DOHH2 (cell line): ENCODE results near the gene DAO.
A peak's percentile ranks its signal among the peaks of the same experiment; 100 is the strongest.

Source experiments
- H3F3A ChIP-seq: fragments of 200-600 bp; sonication (generic), shearing (Covaris generic); 2 replicates; pipeline ENCODE4 v1.6.0; 2016; ENCODE audit warnings: antibody characterized with exemption, mild to moderate bottlenecking; ENCODE audit not compliant: control insufficient read depth, insufficient read depth
- H3K27ac ChIP-seq: fragments of 200-600 bp; sonication (generic); 2 replicates; pipeline ENCODE4 v1.5.1; 2014; ENCODE audit warnings: low read depth, mild to moderate bottlenecking, low read length, moderate library complexity
- H3K27me3 ChIP-seq: fragments of 200-600 bp; sonication (generic); 2 replicates; pipeline ENCODE4 v1.6.1; 2014; ENCODE audit warnings: mild to moderate bottlenecking, low read length, mixed read lengths; ENCODE audit not compliant: control insufficient read depth
- H3K36me3 ChIP-seq: fragments of 200-600 bp; sonication (generic); 2 replicates; pipeline ENCODE4 v1.6.1; 2014; ENCODE audit warnings: mild to moderate bottlenecking, low read length, moderate library complexity, mixed read lengths; ENCODE audit not compliant: control insufficient read depth
- H3K4me1 ChIP-seq: fragments of 200-600 bp; sonication (generic); 2 replicates; pipeline ENCODE4 v1.6.1; 2014; ENCODE audit warnings: mild to moderate bottlenecking, low read length, mixed read lengths; ENCODE audit not compliant: control insufficient read depth
- H3K4me2 ChIP-seq: fragments of 200-600 bp; sonication (generic); 2 replicates; pipeline ENCODE4 v1.6.0; 2014; ENCODE audit warnings: mild to moderate bottlenecking, low read length, moderate library complexity
- H3K4me3 ChIP-seq: fragments of 200-600 bp; sonication (generic); 2 replicates; pipeline ENCODE4 v1.5.1; 2014; ENCODE audit warnings: mild to moderate bottlenecking, low read length, mixed read lengths
- H3K79me2 ChIP-seq: fragments of 200-600 bp; sonication (generic); 2 replicates; pipeline ENCODE4 v1.6.1; 2014; ENCODE audit warnings: mild to moderate bottlenecking, low read length, mixed read lengths; ENCODE audit not compliant: control insufficient read depth
- H3K9me2 ChIP-seq: fragments of 200-600 bp; sonication (generic); replicated peaks from 2 replicates; pipeline ENCODE4 v1.6.1; 2014; ENCODE audit warnings: mild to moderate bottlenecking, low read length, mixed read lengths; ENCODE audit not compliant: control insufficient read depth
- H3K9me3 ChIP-seq: fragments of 200-600 bp; sonication (generic); 2 replicates; pipeline ENCODE4 v1.6.1; 2014; ENCODE audit warnings: antibody characterized with exemption, low read length, mixed read lengths; ENCODE audit not compliant: control insufficient read depth, insufficient read depth
- H4K20me1 ChIP-seq: fragments of 200-600 bp; sonication (generic); 2 replicates; pipeline ENCODE4 v1.6.0; 2014; ENCODE audit warnings: low read depth, mild to moderate bottlenecking, antibody characterized with exemption, low read length, moderate library complexity; ENCODE audit not compliant: control insufficient read depth, insufficient read depth
- CTCF ChIP-seq: fragments of 200-600 bp; sonication (generic); IDR thresholded peaks from one replicate; pipeline ENCODE4 v1.5.1; 2014; ENCODE audit warnings: antibody characterized with exemption, mild to moderate bottlenecking, low read depth, low read length; ENCODE audit not compliant: poor library complexity, severe bottlenecking
- EZH2phosphoT487 ChIP-seq: fragments of 200-600 bp; sonication (generic); IDR thresholded peaks from 2 replicates; pipeline ENCODE4 v1.6.1; 2017; ENCODE audit warnings: borderline replicate concordance, mild to moderate bottlenecking, antibody characterized with exemption, low read length, moderate library complexity, mixed read lengths

DAO gene

DNA sequence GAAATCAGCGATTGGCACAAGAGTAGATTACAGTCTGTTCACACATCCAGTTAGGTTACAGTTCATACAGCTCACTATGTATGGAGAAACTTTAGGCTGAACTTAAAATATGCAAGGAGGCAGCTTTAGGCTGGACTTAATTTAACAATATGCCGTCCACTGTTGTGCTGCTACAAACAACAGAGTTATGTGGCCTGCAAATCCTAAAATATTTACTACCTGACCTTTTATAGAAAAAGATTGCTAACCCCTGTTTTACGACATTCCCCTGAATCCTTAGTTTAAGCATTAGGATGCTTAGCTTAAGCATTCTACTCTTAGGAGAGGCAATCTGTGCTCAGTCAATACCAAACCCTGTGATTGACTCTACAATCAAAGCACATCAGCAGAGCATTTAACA, 50.9 kb downstream of the DAO start:
- Histone ChIP-seq H3K4me1 (peaks cover 34% of the 10 kb centered on the region), H3K9me3 (no peaks in the 10 kb centered on the region), H3K4me2 (peak overlapping the region; percentile 37), H3K9me2 (no peaks in the 10 kb centered on the region), H3K27ac (no peak overlapping the region), H3K79me2 (no peaks in the 10 kb centered on the region), H3K27me3 (no peaks in the 10 kb centered on the region), H3K4me3 (no peak overlapping the region), H3K36me3 (no peaks in the 10 kb centered on the region), H4K20me1 (no peaks in the 10 kb centered on the region), H3F3A (no peaks in the 10 kb centered on the region)
- no peak for TF ChIP-seq CTCF
- no peak for TF ChIP-seq EZH2phosphoT487

DNA sequence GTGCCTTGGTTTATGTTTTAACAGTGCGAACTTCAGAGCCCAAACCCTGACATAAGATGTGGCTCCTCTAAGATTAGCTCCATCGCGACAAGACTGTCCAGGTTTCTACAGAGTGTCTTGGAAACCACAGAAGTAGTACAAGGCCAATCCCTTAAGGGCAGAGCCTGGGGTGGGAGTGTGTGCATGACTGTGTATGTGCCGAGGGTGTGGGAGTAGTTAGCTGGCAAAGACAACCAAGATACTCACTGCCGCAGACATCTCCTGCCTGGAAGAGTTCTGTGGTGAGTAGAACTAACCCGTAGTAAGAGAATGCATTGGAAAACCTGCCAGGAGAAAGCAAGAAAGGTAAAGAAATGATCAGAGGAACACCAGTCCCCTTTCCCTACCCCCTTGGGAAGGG, 54.1 kb downstream of the DAO start:
- no peaks in the 10 kb centered on the region for H4K20me1 ChIP-seq
- no peaks in the 10 kb centered on the region for H3K79me2 ChIP-seq
- H3K4me2 ChIP-seq, result no peak overlapping the region
- no peak overlapping the region for H3K27ac ChIP-seq
- H3K9me3 ChIP-seq, result no peaks in the 10 kb centered on the region
- no peaks in the 10 kb centered on the region for H3F3A ChIP-seq
- no peak for TF ChIP-seq EZH2phosphoT487
- no peaks in the 10 kb centered on the region for H3K36me3 ChIP-seq
- no peaks in the 10 kb centered on the region for H3K27me3 ChIP-seq
- peaks cover 35% of the 10 kb centered on the region for H3K4me1 ChIP-seq
- H3K4me3 ChIP-seq, result no peak overlapping the region
- H3K9me2 ChIP-seq, result no peaks in the 10 kb centered on the region

DNA sequence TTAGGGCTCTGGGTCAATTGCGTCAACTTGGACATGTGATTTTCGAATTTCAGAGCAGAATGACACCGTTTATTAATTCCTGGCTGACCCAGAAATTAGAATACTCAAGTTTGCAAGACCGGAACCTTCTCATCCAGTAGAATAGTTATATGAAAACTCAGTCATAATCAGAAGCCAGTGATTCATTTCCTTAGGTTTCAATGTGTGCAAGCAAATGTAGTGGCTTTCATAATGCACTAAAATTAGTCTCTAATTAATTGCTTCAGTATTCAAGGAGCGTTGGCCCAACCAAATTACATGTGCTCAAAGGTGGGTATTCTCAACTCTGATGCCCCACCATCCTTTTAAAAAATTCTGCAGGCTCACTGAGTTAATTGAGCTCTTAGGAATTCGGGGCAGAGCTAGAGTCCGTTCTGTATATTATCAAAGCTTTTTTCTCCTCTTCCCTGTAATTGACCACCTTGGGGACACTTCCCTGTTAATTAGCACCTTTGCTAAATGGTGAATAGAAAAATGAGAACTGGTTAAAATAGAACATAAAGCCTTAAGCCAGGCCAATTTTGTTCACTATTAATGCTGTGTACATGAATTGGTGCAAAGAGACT, 55.4 kb downstream of the DAO start:
- Histone ChIP-seq H3K9me2 (no peaks in the 10 kb centered on the region), H3K4me2 (peak overlapping the region; percentile 42), H3K4me1 (peaks cover 24% of the 10 kb centered on the region), H3K36me3 (no peaks in the 10 kb centered on the region), H3K9me3 (no peaks in the 10 kb centered on the region), H3F3A (no peaks in the 10 kb centered on the region), H3K27me3 (no peaks in the 10 kb centered on the region), H3K4me3 (0 out of 2 replicates have a peak overlapping the region, but pooled peaks have one; percentile 2), H3K79me2 (no peaks in the 10 kb centered on the region), H4K20me1 (no peaks in the 10 kb centered on the region), H3K27ac (no peak overlapping the region)
- TF ChIP-seq EZH2phosphoT487 (no peak), CTCF (no peak)

- no peaks in the 10 kb centered on the region for H4K20me1 ChIP-seq
- H3K9me2 ChIP-seq, result no peaks in the 10 kb centered on the region
- H3K36me3 ChIP-seq, result no peaks in the 10 kb centered on the region
- peaks cover 15% of the 10 kb centered on the region for H3K4me1 ChIP-seq
- TF ChIP-seq EZH2phosphoT487, result no peak
- no peak for TF ChIP-seq CTCF
- no peaks in the 10 kb centered on the region for H3K27me3 ChIP-seq
- no peak overlapping the region for H3K27ac ChIP-seq
- no peaks in the 10 kb centered on the region for H3F3A ChIP-seq
- H3K4me3 ChIP-seq, result no peak overlapping the region
- H3K9me3 ChIP-seq, result no peaks in the 10 kb centered on the region
- H3K4me2 ChIP-seq, result no peak overlapping the region
- no peaks in the 10 kb centered on the region for H3K79me2 ChIP-seq
Measured at GRCh38 chr12:108938247-108938924, 58.5 kb downstream of the DAO start.
